WTC11 (cell line): ENCODE measurements around the gene SAP25. TPM values are rescaled to one million over a fixed set of nuclear protein-coding genes. Genes with fewer than 3 reads are reported as not detected.

ENCODE experiments used
- ATAC-seq: fragments of 200-7000 bp; cut with Tn5 transposase; 2 replicates; pipeline ENCODE4 v1.10.0; 2021; ENCODE audit warnings: mild to moderate bottlenecking, moderate library complexity
- CTCF ChIA-PET: fragments of 300-600 bp; sonication (Branson Sonifier 250); formaldehyde crosslinking; loops from one replicate; lab custom pipeline; 2021; ENCODE audit warnings: antibody characterized with exemption; lab: Charles Lee
- POLR2A ChIA-PET: fragments of 350-600 bp; sonication (Branson Sonifier 250); formaldehyde crosslinking; loops from one replicate; lab custom pipeline; 2021; ENCODE audit warnings: antibody characterized with exemption; lab: Charles Lee
- DNase-seq: peaks from one replicate; pipeline ENCODE4 v3.0.0; 2021; ENCODE audit warnings: low spot score
- H3K27ac Mint-ChIP-seq: 2 replicates; pipeline ENCODE4 v1.8.0; 2021; ENCODE audit warnings: mixed read lengths
- H3K27me3 Mint-ChIP-seq: 2 replicates; pipeline ENCODE4 v1.8.0; 2021; ENCODE audit warnings: low read depth, mild to moderate bottlenecking, moderate library complexity, mixed read lengths
- H3K36me3 Mint-ChIP-seq: 2 replicates; pipeline ENCODE4 v1.8.0; 2021; ENCODE audit warnings: mixed read lengths
- H3K4me1 Mint-ChIP-seq: 2 replicates; pipeline ENCODE4 v1.8.0; 2022; ENCODE audit warnings: mixed read lengths
- H3K4me3 Mint-ChIP-seq: 2 replicates; pipeline ENCODE4 v1.8.0; 2021; ENCODE audit warnings: mild to moderate bottlenecking, moderate library complexity, mixed read lengths
- H3K9me3 Mint-ChIP-seq: 2 replicates; pipeline ENCODE4 v1.8.0; 2021; ENCODE audit warnings: mixed read lengths
- CBFB ChIP-seq: sonication (generic); formaldehyde crosslinking; IDR thresholded peaks from 2 replicates; pipeline ENCODE4 v1.8.1; 2022; ENCODE audit warnings: mild to moderate bottlenecking, low read depth, missing genetic modification reagents
- EMX1 ChIP-seq: fragments of 250-450 bp; sonication (Bioruptor Pico); IDR thresholded peaks from 2 replicates; pipeline ENCODE4 v1.8.0; 2021; ENCODE audit warnings: mild to moderate bottlenecking
- ERG ChIP-seq: fragments of 250-450 bp; sonication (Bioruptor Pico); IDR thresholded peaks from 2 replicates; pipeline ENCODE4 v1.8.0; 2021; ENCODE audit warnings: mild to moderate bottlenecking
- GABPB1 ChIP-seq: sonication (generic); formaldehyde crosslinking; IDR thresholded peaks from 2 replicates; pipeline ENCODE4 v1.8.1; 2023; ENCODE audit warnings: mild to moderate bottlenecking, missing genetic modification reagents
- KAT7 ChIP-seq: sonication (generic); formaldehyde crosslinking; IDR thresholded peaks from 2 replicates; pipeline ENCODE4 v1.8.1; 2023; ENCODE audit warnings: missing genetic modification reagents, mild to moderate bottlenecking, borderline replicate concordance
- MAX ChIP-seq: sonication (generic); formaldehyde crosslinking; IDR thresholded peaks from 2 replicates; pipeline ENCODE4 v1.8.0; 2022; ENCODE audit warnings: mild to moderate bottlenecking, missing genetic modification reagents
- MXD4 ChIP-seq: fragments of 250-450 bp; sonication (Bioruptor Pico); IDR thresholded peaks from 2 replicates; pipeline ENCODE4 v1.8.0; 2021; ENCODE audit warnings: mild to moderate bottlenecking, moderate library complexity, borderline replicate concordance
- MYBL2 ChIP-seq: sonication (generic); formaldehyde crosslinking; IDR thresholded peaks from 2 replicates; pipeline ENCODE4 v1.8.1; 2023; ENCODE audit warnings: mild to moderate bottlenecking, moderate library complexity, missing genetic modification reagents
- RORB ChIP-seq: fragments of 250-450 bp; sonication (Bioruptor Pico); IDR thresholded peaks from 2 replicates; pipeline ENCODE4 v1.9.0; 2021; ENCODE audit warnings: mild to moderate bottlenecking
- SMAD3 ChIP-seq: sonication (generic); formaldehyde crosslinking; IDR thresholded peaks from 2 replicates; pipeline ENCODE4 v1.8.0; 2022; ENCODE audit warnings: missing genetic modification reagents, mild to moderate bottlenecking, borderline replicate concordance
- TEAD1 ChIP-seq: sonication (generic); formaldehyde crosslinking; IDR thresholded peaks from 2 replicates; pipeline ENCODE4 v1.8.0; 2022; ENCODE audit warnings: mild to moderate bottlenecking, missing genetic modification reagents
- USF2 ChIP-seq: sonication (generic); formaldehyde crosslinking; IDR thresholded peaks from 2 replicates; pipeline ENCODE4 v1.8.1; 2023; ENCODE audit warnings: mild to moderate bottlenecking, missing genetic modification reagents, moderate library complexity
- ZBTB43 ChIP-seq: sonication (generic); formaldehyde crosslinking; IDR thresholded peaks from 2 replicates; pipeline ENCODE4 v1.8.1; 2023; ENCODE audit warnings: mild to moderate bottlenecking, missing genetic modification reagents
- ZNF138 ChIP-seq: sonication (generic); formaldehyde crosslinking; conservative IDR thresholded peaks from 2 replicates; pipeline ENCODE4 v1.8.1; 2022; ENCODE audit warnings: mild to moderate bottlenecking, moderate library complexity, missing genetic modification reagents
- ZNF281 ChIP-seq: sonication (generic); formaldehyde crosslinking; IDR thresholded peaks from 2 replicates; pipeline ENCODE4 v1.8.0; 2023; ENCODE audit warnings: mild to moderate bottlenecking, missing genetic modification reagents
- ZNF512 ChIP-seq: sonication (generic); formaldehyde crosslinking; IDR thresholded peaks from 2 replicates; pipeline ENCODE4 v1.8.1; 2022; ENCODE audit warnings: missing genetic modification reagents, borderline replicate concordance
- total RNA-seq: library from RNA; stranded (reverse); gene quantifications from 3 replicates; pipeline ENCODE4 v1.2.3, GENCODE V29; 2021

Gene SAP25
- total RNA-seq, 1 experiment from 2014 or later: 9.3 TPM

GRCh38 chr7:100546129-100546925 is 27.4 kb downstream of the SAP25 start:
- TF ChIP-seq MYBL2 (CRISPR knock-in tag) (no peak), TEAD1 (CRISPR knock-in tag) (no peak), ZNF138 (CRISPR knock-in tag) (no peak), SMAD3 (CRISPR knock-in tag) (no peak), MAX (CRISPR knock-in tag) (no peak), ZNF512 (CRISPR knock-in tag) (no peak), KAT7 (CRISPR knock-in tag) (no peak), RORB (CRISPR knock-in tag) (no peak), CBFB (CRISPR knock-in tag) (no peak), MXD4 (CRISPR knock-in tag) (no peak), USF2 (no peak), ERG (no peak)
- TF ChIP-seq, all 79 proteins: peak for 0
- DNase-seq: no peak
- peaks cover 5% of the 10 kb centered on the region for H3K36me3 Mint-ChIP-seq
- no peak for ATAC-seq
- ChIA-PET CTCF (interaction anchor here (0.6 to 6.1 kb wide), 8 partner anchors 13 to 179 kb away, joined by 3 to 58 read pairs (median 4); partner anchors contain the start of genes NYAP1 and TSC22D4), POLR2A (interaction anchor here (2.1 kb wide), 1 partner anchor 40 kb away, joined by 5 read pairs; the partner anchor contains the start of genes FBXO24 and LRCH4)
- H3K4me3 Mint-ChIP-seq: no peak overlapping the region
- peaks cover 61% of the 10 kb centered on the region for H3K4me1 Mint-ChIP-seq
- H3K27me3 Mint-ChIP-seq: peaks cover 3% of the 10 kb centered on the region
- H3K9me3 Mint-ChIP-seq: no peaks in the 10 kb centered on the region
- H3K27ac Mint-ChIP-seq: peak overlapping the region; percentile 38

- Mint-ChIP-seq H3K4me3 (no peak overlapping the region), H3K27me3 (peaks cover 11% of the 10 kb centered on the region), H3K9me3 (no peaks in the 10 kb centered on the region), H3K36me3 (peaks cover 4% of the 10 kb centered on the region), H3K4me1 (peaks cover 65% of the 10 kb centered on the region), H3K27ac (peak overlapping the region; percentile 81)
- ChIA-PET POLR2A (no interaction called here), CTCF (interaction anchor here (0.7 to 5.4 kb wide), 7 partner anchors 14 to 180 kb away, joined by 3 to 58 read pairs (median 4); partner anchors contain the start of gene TSC22D4)
- TF ChIP-seq GABPB1: 0 out of 2 replicates have a peak, but pooled peaks have one; percentile 23
- no peak for TF ChIP-seq EMX1 (CRISPR knock-in tag)
- DNase-seq (no peak), ATAC-seq (peak; percentile 83)
Observed at GRCh38 chr7:100545360-100546128, 28.2 kb downstream of the SAP25 start.

- Mint-ChIP-seq H3K27ac (peak overlapping the region; percentile 81), H3K4me3 (no peak overlapping the region), H3K36me3 (no peaks in the 10 kb centered on the region)
- TF ChIP-seq ZNF281 (CRISPR knock-in tag) (no peak), ZBTB43 (CRISPR knock-in tag) (no peak)
- TF ChIP-seq, all 79 proteins: peak for 0
- peaks cover 70% of the 10 kb centered on the region for H3K4me1 Mint-ChIP-seq
- H3K27me3 Mint-ChIP-seq: peaks cover 17% of the 10 kb centered on the region
- ATAC-seq (no peak), DNase-seq (no peak)
- POLR2A ChIA-PET: no interaction called here
- CTCF ChIA-PET: interaction anchor here (0.8 to 5.4 kb wide), 6 partner anchors 15 to 181 kb away, joined by 3 to 58 read pairs (median 6); partner anchors contain the start of gene TSC22D4
- H3K9me3 Mint-ChIP-seq: no peaks in the 10 kb centered on the region
Observed at GRCh38 chr7:100544967-100545359, 28.7 kb downstream of the SAP25 start.
